ENCODE results near the gene HYAL1.

DNA sequence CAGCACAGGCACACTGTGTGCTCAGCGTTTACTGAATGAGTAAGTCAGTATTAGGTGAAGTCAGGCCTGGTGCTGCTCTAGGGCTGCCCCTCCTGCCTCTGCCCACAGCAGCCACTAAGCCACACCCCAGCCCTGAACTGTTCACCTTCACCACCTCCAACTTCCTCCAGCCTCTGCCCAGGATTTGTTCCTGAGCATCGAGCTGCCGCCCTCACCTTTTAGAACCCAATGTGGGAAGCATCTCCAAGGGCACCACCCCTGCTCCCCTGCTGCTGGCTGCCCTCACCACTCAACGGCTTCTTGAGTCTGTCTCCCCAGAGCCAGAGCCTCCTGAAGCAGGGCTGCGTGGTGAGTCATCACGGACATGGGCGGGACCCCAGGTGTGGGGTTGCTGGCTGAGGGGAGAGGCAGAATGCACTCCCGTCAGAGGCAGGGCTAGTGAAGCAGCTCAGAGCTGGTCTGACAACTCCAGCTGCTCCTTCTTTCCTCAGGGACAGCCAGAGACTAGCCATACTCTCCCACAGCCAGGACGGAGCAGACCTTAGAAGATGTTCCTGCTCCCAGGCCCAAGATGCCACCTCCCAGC, 13.4 kb upstream of the HYAL1 start:
- TF ChIP-seq, protein P1, sequence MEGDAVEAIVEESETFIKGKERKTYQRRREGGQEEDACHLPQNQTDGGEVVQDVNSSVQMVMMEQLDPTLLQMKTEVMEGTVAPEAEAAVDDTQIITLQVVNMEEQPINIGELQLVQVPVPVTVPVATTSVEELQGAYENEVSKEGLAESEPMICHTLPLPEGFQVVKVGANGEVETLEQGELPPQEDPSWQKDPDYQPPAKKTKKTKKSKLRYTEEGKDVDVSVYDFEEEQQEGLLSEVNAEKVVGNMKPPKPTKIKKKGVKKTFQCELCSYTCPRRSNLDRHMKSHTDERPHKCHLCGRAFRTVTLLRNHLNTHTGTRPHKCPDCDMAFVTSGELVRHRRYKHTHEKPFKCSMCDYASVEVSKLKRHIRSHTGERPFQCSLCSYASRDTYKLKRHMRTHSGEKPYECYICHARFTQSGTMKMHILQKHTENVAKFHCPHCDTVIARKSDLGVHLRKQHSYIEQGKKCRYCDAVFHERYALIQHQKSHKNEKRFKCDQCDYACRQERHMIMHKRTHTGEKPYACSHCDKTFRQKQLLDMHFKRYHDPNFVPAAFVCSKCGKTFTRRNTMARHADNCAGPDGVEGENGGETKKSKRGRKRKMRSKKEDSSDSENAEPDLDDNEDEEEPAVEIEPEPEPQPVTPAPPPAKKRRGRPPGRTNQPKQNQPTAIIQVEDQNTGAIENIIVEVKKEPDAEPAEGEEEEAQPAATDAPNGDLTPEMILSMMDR (IDR thresholded peaks at IDR 0.05) = no peak
- no peak for TF ChIP-seq ZFX (IDR thresholded peaks at IDR 0.05; ENCODE audit: borderline replicate concordance)

Data from 22Rv1 (cell line).